Naive thymus-derived CD4-positive, alpha-beta T cell (primary cell): ENCODE results near the gene MYOM1. TPM values are rescaled to one million over a fixed set of nuclear protein-coding genes. Genes with fewer than 3 reads are reported as not detected.

ENCODE experiments used
- ATAC-seq: fragments of 150-1000 bp; cut with Tn5 transposase; 2 replicates; pipeline ENCODE4 v1.10.0; 2021; ENCODE audit warnings: mild to moderate bottlenecking, moderate library complexity
- CTCF ChIA-PET: fragments of 350-600 bp; sonication (Branson Sonifier 250); formaldehyde crosslinking; loops from one replicate; lab custom pipeline; 2021; ENCODE audit warnings: antibody characterized with exemption; lab: Charles Lee
- POLR2A ChIA-PET: fragments of 350-600 bp; sonication (Branson Sonifier 250); formaldehyde crosslinking; loops from one replicate; lab custom pipeline; 2021; ENCODE audit warnings: antibody characterized with exemption, inconsistent platforms; lab: Charles Lee
- DNase-seq, 9 donors: peaks; one replicate each; pipeline versions ENCODE4 v3.0.0 to v3.0.0-alpha.2; 2020 to 2022; ENCODE audit warnings: mixed read lengths in 1 of 9
- H3K27ac ChIP-seq: one replicate; pipeline ENCODE4 v1.7.0; 2013; ENCODE audit warnings: mild to moderate bottlenecking, low read depth, low read length, moderate library complexity
- H3K27me3 ChIP-seq, 2 donors: one replicate each; pipeline ENCODE4 v1.7.0; 2013; ENCODE audit warnings: low read length in 2 of 2, mild to moderate bottlenecking in 2 of 2, moderate library complexity in 2 of 2; ENCODE audit not compliant: control insufficient read depth in 2 of 2, insufficient read depth in 2 of 2
- H3K36me3 ChIP-seq, 3 experiments: 1 replicate in 2 of 3; 2 replicates in 1 of 3; pipeline ENCODE4 v1.7.0; 2013; ENCODE audit warnings: low read length in 3 of 3, mild to moderate bottlenecking in 3 of 3, moderate library complexity in 1 of 3; ENCODE audit not compliant: insufficient read depth in 3 of 3, control insufficient read depth in 2 of 3
- H3K4me1 ChIP-seq, 2 donors: one replicate each; pipeline ENCODE4 v1.7.0; 2013; ENCODE audit warnings: low read length in 2 of 2, mild to moderate bottlenecking in 2 of 2, moderate library complexity in 1 of 2; ENCODE audit not compliant: control insufficient read depth in 2 of 2, insufficient read depth in 2 of 2
- H3K4me3 ChIP-seq: 2 replicates; pipeline ENCODE4 v1.7.0; 2013; ENCODE audit warnings: mild to moderate bottlenecking, low read length
- H3K9me3 ChIP-seq, 3 experiments: 1 replicate in 2 of 3; 2 replicates in 1 of 3; pipeline ENCODE4 v1.7.0; 2013; ENCODE audit warnings: low read length in 3 of 3; ENCODE audit not compliant: control insufficient read depth in 2 of 3
- H3K27ac Mint-ChIP-seq, 9 donors: one replicate each; pipeline ENCODE4 v1.8.0; 2020 to 2022; ENCODE audit warnings: mixed read lengths in 9 of 9, mild to moderate bottlenecking in 8 of 9, moderate library complexity in 5 of 9, inconsistent platforms in 2 of 9
- H3K27me3 Mint-ChIP-seq, 5 donors: one replicate each; pipeline ENCODE4 v1.8.0; 2021 to 2022; ENCODE audit warnings: mixed read lengths in 5 of 5, mild to moderate bottlenecking in 1 of 5
- H3K36me3 Mint-ChIP-seq, 5 donors: one replicate each; pipeline ENCODE4 v1.8.0; 2020 to 2022; ENCODE audit warnings: mixed read lengths in 5 of 5, mild to moderate bottlenecking in 3 of 5, inconsistent platforms in 1 of 5
- H3K4me1 Mint-ChIP-seq, 7 donors: one replicate each; pipeline ENCODE4 v1.8.0; 2020 to 2022; ENCODE audit warnings: mixed read lengths in 7 of 7, mild to moderate bottlenecking in 3 of 7, inconsistent platforms in 1 of 7
- H3K4me3 Mint-ChIP-seq, 10 donors: one replicate each; pipeline ENCODE4 v1.8.0; 2020 to 2022; ENCODE audit warnings: mild to moderate bottlenecking in 10 of 10, mixed read lengths in 10 of 10, moderate library complexity in 6 of 10, inconsistent platforms in 2 of 10
- H3K9me3 Mint-ChIP-seq, 11 donors: one replicate each; pipeline ENCODE4 v1.8.0; 2020 to 2022; ENCODE audit warnings: mixed read lengths in 11 of 11, mild to moderate bottlenecking in 4 of 11, inconsistent platforms in 1 of 11, moderate library complexity in 1 of 11
- intact Hi-C, 2 donors: fragments of 100-400 bp; cut with micrococcal nuclease; formaldehyde crosslinking; loops; one replicate each; pipeline ENCODE4 v1.15.1; 2023
- polyA plus RNA-seq, 2 donors: library from polyadenylated mRNA; unstranded; fragments of 300-500 nt; fragmentation: Illumina TruSeq; gene quantifications; one replicate each; pipeline ENCODE4 v1.2.3, GENCODE V29; 2021
- total RNA-seq, 6 experiments: library from RNA in 5 of 6; stranded (reverse) in 5 of 6; gene quantifications; 1 replicate in 5 of 6; 2 replicates in 1 of 6; pipeline ENCODE4 v1.2.3 and lab custom pipeline; 2021 to 2026

The MYOM1 gene
- total and polyA plus RNA-seq, 7 experiments from 2014 or later, result 0.83 to 6.7 (median 1.9) TPM

DNA sequence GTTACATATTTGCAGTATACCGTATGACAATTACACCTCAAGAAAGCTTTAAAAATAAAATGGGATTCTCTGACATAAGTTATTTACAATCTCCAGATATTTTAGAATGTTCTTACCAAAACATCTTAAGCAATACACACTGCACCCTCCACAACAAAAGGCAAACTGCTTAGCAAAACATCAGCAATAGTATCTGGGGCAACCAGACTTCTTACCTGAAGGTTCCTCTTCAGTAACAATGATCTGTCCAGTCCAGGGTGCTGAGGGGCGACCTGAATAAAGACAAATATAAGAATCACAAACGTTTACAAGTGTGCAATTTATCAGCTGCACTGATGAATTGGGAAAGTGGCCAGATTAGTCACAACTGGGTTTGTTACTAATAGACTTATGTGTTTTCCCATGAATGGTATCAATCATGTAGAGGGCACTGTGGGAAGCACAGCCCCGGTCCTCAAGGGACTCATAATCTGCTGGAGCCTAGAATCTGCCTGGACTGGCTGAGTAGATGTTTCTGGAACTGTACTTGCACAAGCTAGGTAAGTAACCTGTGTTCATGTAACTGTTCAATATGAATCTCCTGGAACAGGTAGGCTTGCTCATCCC lies 70.7 kb downstream of the MYOM1 start:
- no peak overlapping the region for H3K27ac Mint-ChIP-seq

GRCh38 chr18:3147935-3148554 lies 71.7 kb downstream of the MYOM1 start:
- Histone ChIP-seq H3K4me3 (no peak overlapping the region), H3K9me3 (peaks cover 0 to 4% (median 0%) of the 10 kb centered on the region in 3 experiments), H3K27me3 (no peaks in the 10 kb centered on the region), H3K27ac (no peak overlapping the region), H3K4me1 (peaks cover 0 to 3% of the 10 kb centered on the region in 2 donors), H3K36me3 (no peaks in the 10 kb centered on the region)
- ChIA-PET CTCF (interaction anchor here (1.1 to 1.8 kb wide), 3 partner anchors 98 to 153 kb away, joined by 4 to 7 read pairs (median 4); no protein-coding TSS in a partner anchor), POLR2A (no interaction called here)
- no peak overlapping the region for H3K4me3 Mint-ChIP-seq
- H3K27me3 Mint-ChIP-seq, result peaks cover 0 to 14% (median 0%) of the 10 kb centered on the region in 5 donors
- ATAC-seq (no peak), DNase-seq (no peak)
- no peak overlapping the region for H3K27ac Mint-ChIP-seq
- H3K36me3 Mint-ChIP-seq, result peaks cover 0 to 7% (median 3%) of the 10 kb centered on the region in 5 donors
- H3K4me1 Mint-ChIP-seq, result peaks cover 1 to 12% (median 7%) of the 10 kb centered on the region in 7 donors
- peaks cover 0 to 9% (median 2%) of the 10 kb centered on the region in 11 donors for H3K9me3 Mint-ChIP-seq
- intact Hi-C loops, result no loop called here

More for the DNA sequence above, 70.7 kb downstream of the MYOM1 start:
- Histone ChIP-seq H3K4me1 (peaks cover 0 to 3% of the 10 kb centered on the region in 2 donors), H3K36me3 (no peaks in the 10 kb centered on the region), H3K9me3 (no peaks in the 10 kb centered on the region), H3K27ac (no peak overlapping the region), H3K27me3 (no peaks in the 10 kb centered on the region), H3K4me3 (no peak overlapping the region)
- Mint-ChIP-seq H3K4me3 (no peak overlapping the region), H3K27me3 (peaks cover 0 to 13% (median 0%) of the 10 kb centered on the region in 5 donors), H3K9me3 (peaks cover 0 to 4% (median 0%) of the 10 kb centered on the region in 11 donors), H3K36me3 (peaks cover 0 to 4% (median 0%) of the 10 kb centered on the region in 5 donors), H3K4me1 (peaks cover 1 to 12% (median 7%) of the 10 kb centered on the region in 7 donors)
- ChIA-PET CTCF (interaction anchor here (1.7 to 1.8 kb wide), 2 partner anchors 97 to 154 kb away, joined by 4 to 7 read pairs; no protein-coding TSS in a partner anchor), POLR2A (interaction anchor here (0.7 to 1.3 kb wide), 2 partner anchors 97 to 154 kb away, joined by 3 read pairs; no protein-coding TSS in a partner anchor)
- no peak for DNase-seq
- no peak for ATAC-seq
- intact Hi-C loops, result no loop called here

GRCh38 chr18:3140986-3141639 lies 78.7 kb downstream of the MYOM1 start:
- no peaks in the 10 kb centered on the region for H3K4me1 Mint-ChIP-seq
- H3K27ac Mint-ChIP-seq, result no peak overlapping the region
- ChIA-PET POLR2A (no interaction called here), CTCF (no interaction called here)
- no peaks in the 10 kb centered on the region for H3K27me3 ChIP-seq
- peaks cover 3 to 38% (median 32%) of the 10 kb centered on the region in 5 donors for H3K36me3 Mint-ChIP-seq
- intact Hi-C loops, result no loop called here
- no peak for DNase-seq
- H3K27ac ChIP-seq, result no peak overlapping the region
- H3K36me3 ChIP-seq, result no peaks in the 10 kb centered on the region
- H3K4me3 ChIP-seq, result no peak overlapping the region
- peaks cover 0 to 15% (median 8%) of the 10 kb centered on the region in 11 donors for H3K9me3 Mint-ChIP-seq
- ATAC-seq, result no peak
- peaks cover 0 to 4% (median 0%) of the 10 kb centered on the region in 3 experiments for H3K9me3 ChIP-seq
- H3K27me3 Mint-ChIP-seq, result peaks cover 0 to 6% (median 0%) of the 10 kb centered on the region in 5 donors
- H3K4me1 ChIP-seq, result no peaks in the 10 kb centered on the region
- H3K4me3 Mint-ChIP-seq, result no peak overlapping the region

GRCh38 chr18:3140342-3140741 lies 79.4 kb downstream of the MYOM1 start:
- peaks cover 0 to 4% (median 0%) of the 10 kb centered on the region in 3 experiments for H3K9me3 ChIP-seq
- peaks cover 0 to 15% (median 8%) of the 10 kb centered on the region in 11 donors for H3K9me3 Mint-ChIP-seq
- no peaks in the 10 kb centered on the region for H3K4me1 Mint-ChIP-seq
- POLR2A ChIA-PET, result no interaction called here
- no peaks in the 10 kb centered on the region for H3K4me1 ChIP-seq
- H3K36me3 ChIP-seq, result no peaks in the 10 kb centered on the region
- CTCF ChIA-PET, result interaction anchor here (1.8 kb wide), 1 partner anchor 11 kb away, joined by 4 read pairs; no protein-coding TSS in a partner anchor
- H3K4me3 Mint-ChIP-seq, result no peak overlapping the region
- peaks cover 0 to 4% (median 0%) of the 10 kb centered on the region in 5 donors for H3K27me3 Mint-ChIP-seq
- no peak overlapping the region for H3K27ac ChIP-seq
- H3K27me3 ChIP-seq, result no peaks in the 10 kb centered on the region
- H3K36me3 Mint-ChIP-seq, result peaks cover 3 to 40% (median 32%) of the 10 kb centered on the region in 5 donors
- no peak overlapping the region for H3K27ac Mint-ChIP-seq
- no peak overlapping the region for H3K4me3 ChIP-seq
- no peak for DNase-seq
- intact Hi-C loops, result no loop called here
- no peak for ATAC-seq

DNA sequence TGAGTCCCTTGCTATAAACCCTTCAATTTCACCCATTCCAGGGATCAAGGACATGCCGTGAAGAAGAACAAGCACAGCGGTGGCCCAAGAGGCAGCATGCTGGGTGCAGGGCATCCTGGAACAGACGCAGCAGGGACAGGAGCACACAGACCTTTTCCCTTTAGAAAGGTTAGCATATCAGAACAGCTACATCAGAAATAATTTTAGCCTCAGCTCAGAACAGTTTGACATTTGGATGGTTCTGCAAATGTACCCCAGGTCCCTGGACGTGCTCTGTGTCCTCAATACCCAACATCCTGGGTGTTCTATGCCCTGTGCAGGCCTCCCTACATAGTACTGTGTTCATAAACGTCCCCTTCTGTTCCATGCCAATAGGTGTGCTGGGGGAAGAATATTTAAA lies 80.4 kb downstream of the MYOM1 start:
- H3K9me3 Mint-ChIP-seq, result peaks cover 0 to 15% (median 8%) of the 10 kb centered on the region in 11 donors
- POLR2A ChIA-PET, result no interaction called here
- H3K27ac Mint-ChIP-seq, result no peak overlapping the region
- Histone ChIP-seq H3K4me3 (no peak overlapping the region), H3K27ac (no peak overlapping the region), H3K4me1 (no peaks in the 10 kb centered on the region), H3K9me3 (peaks cover 0 to 4% (median 0%) of the 10 kb centered on the region in 3 experiments), H3K27me3 (no peaks in the 10 kb centered on the region), H3K36me3 (no peaks in the 10 kb centered on the region)
- CTCF ChIA-PET, result interaction anchor here (1.8 kb wide), 1 partner anchor 10 kb away, joined by 4 read pairs; no protein-coding TSS in a partner anchor
- peaks cover 0 to 4% (median 0%) of the 10 kb centered on the region in 5 donors for H3K27me3 Mint-ChIP-seq
- DNase-seq (no peak), ATAC-seq (no peak)
- peaks cover 3 to 42% (median 32%) of the 10 kb centered on the region in 5 donors for H3K36me3 Mint-ChIP-seq
- H3K4me3 Mint-ChIP-seq, result no peak overlapping the region
- intact Hi-C loops, result no loop called here
- no peaks in the 10 kb centered on the region for H3K4me1 Mint-ChIP-seq

- CTCF ChIA-PET, result interaction anchor here (1.8 kb wide), 1 partner anchor 9 kb away, joined by 4 read pairs; no protein-coding TSS in a partner anchor
- Mint-ChIP-seq H3K27me3 (peaks cover 0 to 4% (median 0%) of the 10 kb centered on the region in 5 donors), H3K36me3 (peaks cover 3 to 44% (median 32%) of the 10 kb centered on the region in 5 donors)
Observed at GRCh38 chr18:3138274-3138975, 81.3 kb downstream of the MYOM1 start.

More at GRCh38 chr18:3138274-3138975, 81.3 kb downstream of the MYOM1 start:
- ATAC-seq, result no peak
- no peak overlapping the region for H3K4me3 Mint-ChIP-seq
- DNase-seq, result no peak
- H3K9me3 Mint-ChIP-seq, result peaks cover 0 to 10% (median 8%) of the 10 kb centered on the region in 11 donors
- no peak overlapping the region for H3K27ac Mint-ChIP-seq
- no peaks in the 10 kb centered on the region for H3K36me3 ChIP-seq
- no peak overlapping the region for H3K4me3 ChIP-seq
- no peaks in the 10 kb centered on the region for H3K4me1 ChIP-seq
- POLR2A ChIA-PET, result no interaction called here
- no peaks in the 10 kb centered on the region for H3K4me1 Mint-ChIP-seq
- intact Hi-C loops, result no loop called here
- peaks cover 0 to 4% (median 0%) of the 10 kb centered on the region in 3 experiments for H3K9me3 ChIP-seq
- no peak overlapping the region for H3K27ac ChIP-seq
- no peaks in the 10 kb centered on the region for H3K27me3 ChIP-seq
